DOHH2 (cell line): ENCODE results near the gene STK32C.

Experiments
- H3F3A ChIP-seq: fragments of 200-600 bp; sonication (generic), shearing (Covaris generic); 2 replicates; pipeline ENCODE4 v1.6.0; 2016; ENCODE audit warnings: antibody characterized with exemption, mild to moderate bottlenecking; ENCODE audit not compliant: control insufficient read depth, insufficient read depth
- H3K27ac ChIP-seq: fragments of 200-600 bp; sonication (generic); 2 replicates; pipeline ENCODE4 v1.5.1; 2014; ENCODE audit warnings: low read depth, mild to moderate bottlenecking, low read length, moderate library complexity
- H3K27me3 ChIP-seq: fragments of 200-600 bp; sonication (generic); 2 replicates; pipeline ENCODE4 v1.6.1; 2014; ENCODE audit warnings: mild to moderate bottlenecking, low read length, mixed read lengths; ENCODE audit not compliant: control insufficient read depth
- H3K36me3 ChIP-seq: fragments of 200-600 bp; sonication (generic); 2 replicates; pipeline ENCODE4 v1.6.1; 2014; ENCODE audit warnings: mild to moderate bottlenecking, low read length, moderate library complexity, mixed read lengths; ENCODE audit not compliant: control insufficient read depth
- H3K4me1 ChIP-seq: fragments of 200-600 bp; sonication (generic); 2 replicates; pipeline ENCODE4 v1.6.1; 2014; ENCODE audit warnings: mild to moderate bottlenecking, low read length, mixed read lengths; ENCODE audit not compliant: control insufficient read depth
- H3K4me2 ChIP-seq: fragments of 200-600 bp; sonication (generic); 2 replicates; pipeline ENCODE4 v1.6.0; 2014; ENCODE audit warnings: mild to moderate bottlenecking, low read length, moderate library complexity
- H3K4me3 ChIP-seq: fragments of 200-600 bp; sonication (generic); 2 replicates; pipeline ENCODE4 v1.5.1; 2014; ENCODE audit warnings: mild to moderate bottlenecking, low read length, mixed read lengths
- H3K79me2 ChIP-seq: fragments of 200-600 bp; sonication (generic); 2 replicates; pipeline ENCODE4 v1.6.1; 2014; ENCODE audit warnings: mild to moderate bottlenecking, low read length, mixed read lengths; ENCODE audit not compliant: control insufficient read depth
- H3K9me2 ChIP-seq: fragments of 200-600 bp; sonication (generic); replicated peaks from 2 replicates; pipeline ENCODE4 v1.6.1; 2014; ENCODE audit warnings: mild to moderate bottlenecking, low read length, mixed read lengths; ENCODE audit not compliant: control insufficient read depth
- H3K9me3 ChIP-seq: fragments of 200-600 bp; sonication (generic); 2 replicates; pipeline ENCODE4 v1.6.1; 2014; ENCODE audit warnings: antibody characterized with exemption, low read length, mixed read lengths; ENCODE audit not compliant: control insufficient read depth, insufficient read depth
- H4K20me1 ChIP-seq: fragments of 200-600 bp; sonication (generic); 2 replicates; pipeline ENCODE4 v1.6.0; 2014; ENCODE audit warnings: low read depth, mild to moderate bottlenecking, antibody characterized with exemption, low read length, moderate library complexity; ENCODE audit not compliant: control insufficient read depth, insufficient read depth
- CTCF ChIP-seq: fragments of 200-600 bp; sonication (generic); IDR thresholded peaks from one replicate; pipeline ENCODE4 v1.5.1; 2014; ENCODE audit warnings: antibody characterized with exemption, mild to moderate bottlenecking, low read depth, low read length; ENCODE audit not compliant: poor library complexity, severe bottlenecking
- EZH2phosphoT487 ChIP-seq: fragments of 200-600 bp; sonication (generic); IDR thresholded peaks from 2 replicates; pipeline ENCODE4 v1.6.1; 2017; ENCODE audit warnings: borderline replicate concordance, mild to moderate bottlenecking, antibody characterized with exemption, low read length, moderate library complexity, mixed read lengths

Gene STK32C

GRCh38 chr10:132259702-132260482, 47.9 kb downstream of the STK32C start:
- Histone ChIP-seq H3K4me3 (no peak overlapping the region), H3K79me2 (no peaks in the 10 kb centered on the region), H3K9me3 (no peaks in the 10 kb centered on the region), H3K9me2 (no peaks in the 10 kb centered on the region), H3K4me2 (no peak overlapping the region), H4K20me1 (no peaks in the 10 kb centered on the region), H3K27ac (no peak overlapping the region), H3K27me3 (no peaks in the 10 kb centered on the region), H3K4me1 (no peaks in the 10 kb centered on the region), H3K36me3 (no peaks in the 10 kb centered on the region), H3F3A (no peaks in the 10 kb centered on the region)
- TF ChIP-seq EZH2phosphoT487 (no peak), CTCF (no peak)

- H3K27ac ChIP-seq, result no peak overlapping the region
- TF ChIP-seq EZH2phosphoT487, result no peak
- TF ChIP-seq CTCF, result no peak
- no peaks in the 10 kb centered on the region for H3K9me3 ChIP-seq
- no peaks in the 10 kb centered on the region for H3K79me2 ChIP-seq
- no peaks in the 10 kb centered on the region for H3K4me1 ChIP-seq
- H3K27me3 ChIP-seq, result no peaks in the 10 kb centered on the region
- H3F3A ChIP-seq, result no peaks in the 10 kb centered on the region
- no peaks in the 10 kb centered on the region for H3K36me3 ChIP-seq
- no peak overlapping the region for H3K4me3 ChIP-seq
- no peaks in the 10 kb centered on the region for H3K9me2 ChIP-seq
- H4K20me1 ChIP-seq, result no peaks in the 10 kb centered on the region
- no peak overlapping the region for H3K4me2 ChIP-seq
These were observed 49.3 kb downstream of the STK32C start for GRCh38 chr10:132258423-132258822.

DNA sequence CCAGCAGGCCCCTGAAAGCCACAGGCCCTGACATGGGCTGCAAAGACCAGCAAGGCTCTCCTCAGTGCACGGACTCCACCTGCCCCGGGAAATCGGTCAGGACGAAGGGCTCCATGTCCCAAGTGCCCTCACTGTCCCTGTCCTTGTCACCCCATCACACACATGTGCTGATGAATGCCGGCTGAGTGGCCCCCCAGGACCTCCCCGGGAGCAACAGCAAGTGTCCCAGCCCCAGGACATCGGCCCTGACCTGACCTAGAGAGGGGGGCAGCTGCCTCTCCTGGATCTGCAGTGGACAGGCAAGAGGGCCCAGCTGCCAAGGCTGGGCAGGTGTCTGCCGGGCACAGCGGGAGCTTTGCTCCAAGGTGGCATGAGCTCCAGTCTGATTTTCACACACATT, 49.8 kb downstream of the STK32C start:
- Histone ChIP-seq H3K4me3 (no peak overlapping the region), H4K20me1 (no peaks in the 10 kb centered on the region), H3K4me1 (no peaks in the 10 kb centered on the region), H3K36me3 (no peaks in the 10 kb centered on the region), H3K9me2 (no peaks in the 10 kb centered on the region), H3K27me3 (no peaks in the 10 kb centered on the region), H3K4me2 (no peak overlapping the region), H3K27ac (no peak overlapping the region), H3F3A (no peaks in the 10 kb centered on the region), H3K79me2 (no peaks in the 10 kb centered on the region), H3K9me3 (no peaks in the 10 kb centered on the region)
- TF ChIP-seq CTCF (no peak), EZH2phosphoT487 (no peak)
